ENCODE data around the gene NTN4. TPM values are rescaled to one million over a fixed set of nuclear protein-coding genes. Genes with fewer than 3 reads are reported as not detected.
"Not testable (repeated sequence)": the region's sequence is repeated elsewhere in the genome, so short reads cannot be mapped to it uniquely, and the experiment has no call there.

NTN4 gene
- total RNA-seq, 1 experiment from 2014 or later = 19.4 TPM

DNA sequence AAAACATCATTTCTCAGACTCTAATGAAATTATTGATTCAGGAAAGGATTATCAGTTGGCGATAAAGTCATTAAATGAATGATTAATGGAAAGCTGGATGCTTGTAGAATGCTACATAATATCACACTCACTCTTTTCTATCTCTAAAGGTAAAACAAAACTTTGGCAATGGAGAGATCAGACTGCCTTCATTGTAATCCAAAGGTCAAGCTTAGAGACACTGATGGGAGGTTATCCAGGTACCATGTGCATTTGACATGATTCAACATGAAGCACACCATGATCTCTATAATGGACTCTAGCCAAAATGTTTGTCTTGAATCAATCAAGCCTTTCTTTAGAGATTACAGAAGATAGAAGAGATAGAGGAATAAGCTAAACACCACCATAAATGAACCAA lies 129.2 kb downstream of the NTN4 start:
- no peak for DNase-seq (ENCODE audit: low spot score)

DNA sequence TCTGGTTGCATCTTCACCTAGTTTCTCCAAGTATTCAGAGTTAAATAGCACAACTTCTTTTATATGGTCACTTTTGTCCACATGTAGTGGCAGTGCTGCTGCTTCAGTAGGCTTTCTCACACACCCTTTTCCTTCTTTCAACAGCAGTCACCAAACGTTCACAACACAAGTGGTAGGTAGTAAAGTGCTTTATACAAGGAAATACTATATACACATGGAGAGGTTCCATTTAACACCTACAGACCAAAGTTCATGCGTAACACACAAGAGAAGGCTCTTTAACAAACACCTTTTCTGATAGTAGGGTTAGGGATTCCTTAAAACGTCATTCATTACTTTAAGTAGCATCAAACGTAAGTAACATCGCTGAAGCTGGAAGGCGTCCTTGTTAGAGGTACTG lies 132.2 kb downstream of the NTN4 start:
- DNase-seq (ENCODE audit: low spot score) = no peak

DNA sequence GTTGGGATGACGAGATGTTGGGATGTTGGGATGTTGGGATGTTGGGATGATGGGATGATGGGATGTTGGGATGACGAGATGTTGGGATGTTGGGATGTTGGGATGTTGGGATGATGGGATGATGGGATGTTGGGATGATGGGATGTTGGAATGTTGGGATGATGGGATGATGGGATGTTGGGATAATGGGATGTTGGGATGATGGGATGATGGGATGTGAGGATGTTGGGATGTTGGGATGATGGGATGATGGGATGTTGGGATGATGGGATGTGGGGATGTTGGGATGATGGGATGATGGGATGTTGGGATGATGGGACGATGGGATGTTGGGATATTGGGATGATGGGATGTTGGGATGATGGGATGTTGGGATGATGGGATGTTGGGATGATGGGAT lies 135.9 kb downstream of the NTN4 start:
- DNase-seq (ENCODE audit: low spot score) = not testable (repeated sequence)

DNA sequence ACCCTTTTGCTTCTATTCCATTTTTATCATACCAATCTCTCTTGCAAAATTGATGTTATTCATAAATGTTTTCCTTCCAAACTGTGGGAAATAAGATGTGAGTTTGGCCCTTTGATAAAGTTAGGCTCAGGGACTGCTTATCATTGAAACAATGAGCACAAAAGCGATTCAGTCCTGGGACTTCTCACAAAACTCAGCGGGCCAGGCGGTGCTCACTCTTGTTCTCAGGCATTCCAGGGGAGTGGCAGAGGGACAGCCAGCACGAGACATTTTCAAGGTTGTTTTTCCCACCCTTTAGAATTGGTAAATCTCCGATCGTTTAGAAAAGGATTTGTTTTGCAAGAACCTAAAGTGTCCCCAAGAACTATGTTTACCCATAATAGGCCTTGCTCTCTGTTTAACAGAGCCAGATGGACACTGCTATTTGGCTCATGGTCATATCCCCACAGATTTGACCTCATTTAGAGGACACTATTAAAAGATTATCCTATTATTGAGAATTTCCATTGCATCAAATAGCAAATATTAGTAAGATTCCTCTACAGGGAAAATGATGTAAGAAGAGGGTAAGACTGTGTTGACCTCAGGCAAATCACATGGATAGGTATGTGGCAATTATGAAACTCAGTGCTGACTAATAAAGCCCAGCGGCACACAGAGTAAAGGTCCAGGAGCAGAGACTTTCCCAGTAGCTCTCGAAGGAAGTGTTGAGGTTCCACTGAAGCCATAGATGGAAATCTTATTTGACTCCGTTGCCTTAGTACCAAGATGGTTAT lies 136.6 kb downstream of the NTN4 start:
- peak; percentile 41 for DNase-seq (ENCODE audit: low spot score)

DNA sequence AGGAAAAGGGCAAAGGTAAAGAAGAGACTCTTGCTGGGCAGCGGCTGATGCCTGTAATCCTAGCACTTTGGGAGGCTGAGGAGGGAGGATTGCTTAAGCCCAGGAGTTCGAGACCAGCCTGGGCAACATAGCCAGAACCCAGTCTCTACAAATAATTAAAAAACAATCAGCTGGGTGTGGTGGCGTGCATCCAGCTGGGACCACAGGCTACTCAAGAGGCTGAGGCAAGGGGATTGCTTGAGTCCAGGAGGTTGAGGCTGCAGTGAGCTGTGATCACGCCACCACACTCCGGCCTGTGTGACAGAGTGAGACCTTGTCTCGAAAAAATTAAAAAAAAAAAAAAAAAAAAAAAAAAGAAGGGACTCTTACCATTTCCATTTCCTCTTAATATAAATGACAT lies 138.9 kb downstream of the NTN4 start:
- DNase-seq (ENCODE audit: low spot score) = no peak

- peak; percentile 91 for DNase-seq (ENCODE audit: low spot score)
Observed at GRCh38 chr12:95648990-95649791, 141.4 kb downstream of the NTN4 start.

DNA sequence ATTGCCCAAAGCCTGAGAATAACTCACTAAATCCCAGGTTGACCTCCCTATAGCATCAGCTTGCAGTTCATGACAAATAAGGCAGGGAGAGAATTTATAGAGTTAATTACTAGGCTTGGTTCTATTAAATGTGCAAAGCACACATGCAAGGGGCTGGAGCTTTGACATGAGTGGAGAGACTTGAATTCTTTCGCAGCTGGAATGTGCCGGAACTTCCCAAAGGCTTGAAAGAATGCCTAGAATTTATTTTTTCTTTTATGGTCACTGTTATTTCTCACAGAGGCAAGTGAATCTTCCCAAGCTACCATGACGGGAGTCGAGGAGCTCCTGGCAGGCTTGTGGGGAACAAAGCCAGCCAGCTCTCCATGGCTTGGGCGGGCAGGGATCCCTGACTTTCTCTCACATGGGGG lies 143.8 kb downstream of the NTN4 start:
- DNase-seq (ENCODE audit: low spot score) = no peak

- DNase-seq (ENCODE audit: low spot score) = no peak
Observed at GRCh38 chr12:95643256-95643655, 147.3 kb downstream of the NTN4 start.

DNA sequence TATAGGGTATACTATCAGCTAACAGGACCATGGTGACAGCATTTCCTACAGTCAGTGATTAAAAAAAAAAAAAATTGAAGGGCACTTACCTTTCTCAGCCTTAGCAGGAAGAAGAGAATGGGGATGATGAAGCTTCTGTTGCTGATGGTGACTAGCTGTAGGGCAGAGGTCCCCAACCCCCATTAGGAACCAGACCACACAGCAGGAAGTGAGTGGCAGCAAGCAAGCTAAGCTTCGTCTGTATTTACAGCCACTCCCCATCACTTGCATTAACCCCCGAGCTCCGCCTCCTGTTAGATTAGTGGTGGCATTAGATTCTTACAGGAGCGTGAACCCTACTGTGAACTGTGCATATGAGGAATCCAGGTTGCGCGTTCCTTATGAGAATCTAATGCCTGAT lies 148.0 kb downstream of the NTN4 start:
- no peak for DNase-seq (ENCODE audit: low spot score)

- no peak for DNase-seq (ENCODE audit: low spot score)
Observed at GRCh38 chr12:95641299-95641952, 149.1 kb downstream of the NTN4 start.

DNA sequence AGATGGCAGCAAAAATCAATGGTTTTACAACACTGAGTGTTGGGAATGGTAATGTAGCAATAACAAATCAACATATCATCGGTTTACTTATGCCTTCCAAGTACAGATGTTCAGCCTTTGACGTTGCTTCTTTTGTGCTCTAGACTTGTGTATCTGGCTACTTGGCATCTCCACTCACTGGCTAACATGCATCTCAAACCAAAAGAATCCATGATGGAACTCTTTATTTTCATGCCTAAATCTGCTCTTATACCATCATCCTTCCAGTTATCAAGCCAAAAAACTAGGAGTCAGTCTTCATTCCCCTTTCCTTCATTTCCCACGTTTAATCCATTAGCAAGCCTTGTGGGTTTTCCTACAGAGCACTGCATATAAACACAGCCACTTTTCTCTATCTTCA lies 150.0 kb downstream of the NTN4 start:
- DNase-seq (ENCODE audit: low spot score) = no peak

- DNase-seq (ENCODE audit: low spot score) = no peak
Observed at GRCh38 chr12:95637471-95638155, 153.0 kb downstream of the NTN4 start.

- DNase-seq (ENCODE audit: low spot score) = no peak
Observed at GRCh38 chr12:95637010-95637409, 153.6 kb downstream of the NTN4 start.

- peak; percentile 39 for DNase-seq (ENCODE audit: low spot score)
Observed at GRCh38 chr12:95634622-95635621, 155.6 kb downstream of the NTN4 start.

DNA sequence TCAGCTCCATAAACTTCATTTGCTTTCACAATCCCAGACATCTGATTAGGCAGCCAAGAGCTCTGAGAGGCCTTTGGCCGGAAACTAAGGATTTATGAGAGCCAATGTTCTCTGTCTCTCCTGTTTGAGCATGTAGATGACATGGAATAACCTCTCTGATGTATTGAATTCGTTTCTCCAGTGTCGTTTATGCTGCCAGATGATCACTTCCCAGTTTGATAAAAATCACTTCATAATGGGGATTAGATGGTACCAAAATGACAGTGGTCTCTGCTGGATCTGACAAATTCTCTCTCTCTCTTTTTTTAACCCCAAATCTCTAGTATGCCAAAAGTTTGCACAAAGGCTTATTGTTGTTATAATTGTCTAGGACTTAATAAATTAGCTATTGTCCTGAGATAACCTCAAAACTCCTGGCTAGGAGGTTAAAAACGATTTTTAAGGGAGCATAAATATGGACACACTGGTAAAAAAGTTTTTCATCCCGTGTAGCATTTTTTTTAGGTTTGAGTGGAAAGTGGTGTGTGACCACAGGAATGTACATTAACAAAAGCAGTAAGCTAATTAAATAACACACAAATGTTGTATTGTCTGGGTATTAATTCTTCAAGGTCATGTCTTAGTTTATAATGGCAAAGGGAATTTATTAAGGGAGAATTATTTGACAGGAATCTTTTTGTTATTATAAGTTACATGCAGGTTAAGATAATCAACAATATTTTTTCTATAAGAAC lies 156.7 kb downstream of the NTN4 start:
- DNase-seq (ENCODE audit: low spot score) = peak; percentile 78

GRCh38 chr12:95633049-95633731 lies 157.4 kb downstream of the NTN4 start:
- DNase-seq (ENCODE audit: low spot score) = peak; percentile 94

- DNase-seq (ENCODE audit: low spot score) = no peak
Observed at GRCh38 chr12:95630496-95630895, 160.1 kb downstream of the NTN4 start.

GRCh38 chr12:95629392-95629791 lies 161.2 kb downstream of the NTN4 start:
- DNase-seq (ENCODE audit: low spot score) = no peak

DNA sequence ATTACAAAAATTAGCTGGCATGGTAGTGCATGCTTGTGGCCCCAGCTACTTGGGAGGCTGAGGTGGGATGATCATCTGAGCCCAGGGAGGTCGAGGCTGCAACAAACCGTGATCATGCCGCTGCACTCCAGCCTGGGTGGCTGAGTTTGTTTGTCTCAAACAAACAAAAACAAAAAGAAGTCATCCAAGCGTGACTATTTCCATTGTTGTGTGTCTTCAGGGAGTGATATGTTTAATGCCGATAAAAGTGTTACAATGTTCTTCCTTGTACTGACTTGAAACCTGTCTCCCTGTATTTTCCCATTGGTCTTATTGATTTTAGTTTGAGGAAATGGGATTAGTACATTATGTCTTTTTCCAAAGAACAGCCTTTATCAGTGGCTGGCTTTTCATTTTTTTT lies 163.7 kb downstream of the NTN4 start:
- DNase-seq (ENCODE audit: low spot score) = no peak
